HepG2 (cell line): ENCODE results near the gene GPATCH3. TPM values are rescaled to one million over a fixed set of nuclear protein-coding genes. Genes with fewer than 3 reads are reported as not detected.

ENCODE experiments used
- GABPB1 ChIP-seq: IDR thresholded peaks from 2 replicates; pipeline ENCODE4 v1.6.1; 2016; ENCODE audit warnings: mild to moderate bottlenecking, missing genetic modification reagents, moderate library complexity, missing compliant biosample characterization
- KAT7 ChIP-seq: IDR thresholded peaks from 2 replicates; pipeline ENCODE4 v1.6.1; 2018; ENCODE audit warnings: borderline replicate concordance, missing compliant biosample characterization
- NFIC ChIP-seq: IDR thresholded peaks from 2 replicates; pipeline ENCODE4 v1.6.1; 2012; ENCODE audit warnings: mild to moderate bottlenecking, low read length, inconsistent platforms
- PRPF4 ChIP-seq: fragments of 200-400 bp; formaldehyde crosslinking; IDR thresholded peaks from 2 replicates; pipeline ENCODE4 v1.6.1; 2016; ENCODE audit warnings: low read length, low read depth; ENCODE audit not compliant: poor library complexity, severe bottlenecking
- RFX3 ChIP-seq: IDR thresholded peaks from 2 replicates; pipeline ENCODE4 v1.6.1; 2016; ENCODE audit warnings: missing biosample characterization, missing genetic modification reagents
- STAG1 ChIP-seq: sonication (generic); formaldehyde crosslinking; IDR thresholded peaks from 2 replicates; pipeline ENCODE4 v1.4.0; 2020; ENCODE audit warnings: missing genetic modification reagents
- ZFYVE20 ChIP-seq: sonication (generic); formaldehyde crosslinking; IDR thresholded peaks from 2 replicates; pipeline ENCODE4 v1.8.0; 2023; ENCODE audit warnings: low read depth, mild to moderate bottlenecking, moderate library complexity, missing genetic modification reagents, borderline replicate concordance
- ZNF224 ChIP-seq: sonication (generic); formaldehyde crosslinking; IDR thresholded peaks from 2 replicates; pipeline ENCODE4 v1.5.0; 2020; ENCODE audit warnings: mild to moderate bottlenecking, missing genetic modification reagents
- ZNF354B ChIP-seq: sonication (generic); formaldehyde crosslinking; IDR thresholded peaks from 2 replicates; pipeline ENCODE4 v1.8.0; 2022; ENCODE audit warnings: mild to moderate bottlenecking, missing genetic modification reagents
- ZNF768 ChIP-seq: sonication (generic); formaldehyde crosslinking; IDR thresholded peaks from 2 replicates; pipeline ENCODE4 v1.4.0; 2020; ENCODE audit warnings: missing genetic modification reagents
- ZNF816 ChIP-seq: sonication (generic); formaldehyde crosslinking; IDR thresholded peaks from 2 replicates; pipeline ENCODE4 v1.8.0; 2022; ENCODE audit warnings: missing genetic modification reagents, mild to moderate bottlenecking, borderline replicate concordance
- ZSCAN30 ChIP-seq: sonication (generic); formaldehyde crosslinking; IDR thresholded peaks from 2 replicates; pipeline ENCODE4 v1.5.0; 2020; ENCODE audit warnings: mild to moderate bottlenecking, missing genetic modification reagents
- polyA plus RNA-seq, 8 experiments: library from polyadenylated mRNA; depleted of rRNA in 3 of 8; stranded (reverse) in 7 of 8; unstranded in 1 of 8; fragments of >200 nt; fragmentation: Illumina TruSeq in 4 of 8; extraction: Trizol in 4 of 8; gene quantifications; 2 replicates each; pipeline versions ENCODE4 v1.2.1 to v1.2.3, GENCODE V29; 2011 to 2016; ENCODE audit warnings: low read depth in 4 of 8, missing spikeins in 1 of 8, mixed read lengths in 1 of 8; ENCODE audit not compliant: insufficient read depth in 1 of 8
- total RNA-seq, 5 experiments: library from RNA; depleted of rRNA; stranded (reverse); fragments of >200 nt; fragmentation: Illumina TruSeq; extraction: Trizol; gene quantifications; 2 replicates each; pipeline ENCODE4 v1.2.3, GENCODE V29; 2016; ENCODE audit warnings: low read depth in 1 of 5
- TF ChIP-seq, protein P1 (sequence below): sonication (generic); formaldehyde crosslinking; IDR thresholded peaks from 2 replicates; pipeline ENCODE4 v1.4.0; 2020; ENCODE audit warnings: missing genetic modification reagents, borderline replicate concordance
- TF ChIP-seq, protein P2 (sequence below): sonication (generic); formaldehyde crosslinking; IDR thresholded peaks from 2 replicates; pipeline ENCODE4 v1.8.0; 2022; ENCODE audit warnings: missing genetic modification reagents, mild to moderate bottlenecking, moderate library complexity, borderline replicate concordance
- TF ChIP-seq, protein P3 (sequence below): sonication (generic); formaldehyde crosslinking; IDR thresholded peaks from 2 replicates; pipeline ENCODE4 v1.5.1; 2020; ENCODE audit warnings: missing genetic modification reagents, mild to moderate bottlenecking, borderline replicate concordance
- TF ChIP-seq, protein P4 (sequence below): sonication (generic); formaldehyde crosslinking; IDR thresholded peaks from 2 replicates; pipeline ENCODE4 v1.5.1; 2020; ENCODE audit warnings: mild to moderate bottlenecking, missing genetic modification reagents, borderline replicate concordance

The GPATCH3 gene
- total and polyA plus RNA-seq, 2 of the 13 experiments (the other 11 are each of a cell fraction or from before 2014, with no cell fraction given) = 8.3 to 11.0 TPM

DNA sequence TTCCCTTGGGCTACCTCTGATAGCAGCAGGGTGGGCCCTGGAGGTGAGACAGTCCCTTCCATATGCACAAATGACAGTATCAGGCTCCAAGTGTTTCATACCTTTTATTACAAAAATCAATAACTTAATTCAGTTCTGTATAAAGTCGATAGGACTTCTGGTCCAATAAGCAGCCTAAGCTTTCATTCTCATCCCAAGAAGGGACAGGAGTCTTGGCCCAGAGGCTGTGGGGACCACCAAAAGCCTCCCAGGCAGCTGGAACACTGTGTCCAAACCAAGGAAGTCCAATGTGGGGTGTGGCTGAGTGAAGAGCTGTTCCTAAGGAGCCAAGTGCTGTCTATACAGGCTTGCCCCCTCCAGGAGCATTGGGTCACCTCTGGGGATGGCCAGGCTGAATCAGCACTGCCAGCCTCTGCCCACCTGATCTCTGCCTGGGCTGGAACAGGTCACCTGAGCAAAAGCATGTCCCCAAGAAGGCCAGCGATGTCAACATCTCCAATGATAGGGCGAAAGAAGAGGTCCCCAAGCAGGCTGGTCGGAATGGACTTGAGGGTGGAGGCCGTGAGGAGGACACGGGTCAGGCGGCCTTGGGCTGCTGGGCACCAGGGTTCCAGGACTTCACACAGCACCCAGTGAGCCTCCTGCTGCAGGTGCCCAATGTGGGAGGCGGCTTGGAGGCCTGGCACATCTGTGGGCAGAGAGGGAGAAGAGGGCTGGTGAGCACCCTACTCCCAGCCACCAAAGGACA is 11.3 kb upstream of the GPATCH3 start (continued):
- TF ChIP-seq ZFYVE20 (CRISPR knock-in tag) (no peak), ZNF224 (CRISPR knock-in tag) (no peak), NFIC (no peak), ZSCAN30 (CRISPR knock-in tag) (no peak), KAT7 (CRISPR knock-in tag) (0 out of 2 replicates have a peak, but pooled peaks have one; percentile 32), STAG1 (CRISPR knock-in tag) (no peak), ZNF354B (CRISPR knock-in tag) (no peak), PRPF4 (no peak), RFX3 (CRISPR knock-in tag) (no peak), ZNF768 (CRISPR knock-in tag) (peak; percentile 40; the same call in 1 of the 2 replicates), ZNF816 (CRISPR knock-in tag) (no peak), GABPB1 (CRISPR knock-in tag) (peak; percentile 40; the same call in 1 of the 2 replicates)
- TF ChIP-seq, protein P1, sequence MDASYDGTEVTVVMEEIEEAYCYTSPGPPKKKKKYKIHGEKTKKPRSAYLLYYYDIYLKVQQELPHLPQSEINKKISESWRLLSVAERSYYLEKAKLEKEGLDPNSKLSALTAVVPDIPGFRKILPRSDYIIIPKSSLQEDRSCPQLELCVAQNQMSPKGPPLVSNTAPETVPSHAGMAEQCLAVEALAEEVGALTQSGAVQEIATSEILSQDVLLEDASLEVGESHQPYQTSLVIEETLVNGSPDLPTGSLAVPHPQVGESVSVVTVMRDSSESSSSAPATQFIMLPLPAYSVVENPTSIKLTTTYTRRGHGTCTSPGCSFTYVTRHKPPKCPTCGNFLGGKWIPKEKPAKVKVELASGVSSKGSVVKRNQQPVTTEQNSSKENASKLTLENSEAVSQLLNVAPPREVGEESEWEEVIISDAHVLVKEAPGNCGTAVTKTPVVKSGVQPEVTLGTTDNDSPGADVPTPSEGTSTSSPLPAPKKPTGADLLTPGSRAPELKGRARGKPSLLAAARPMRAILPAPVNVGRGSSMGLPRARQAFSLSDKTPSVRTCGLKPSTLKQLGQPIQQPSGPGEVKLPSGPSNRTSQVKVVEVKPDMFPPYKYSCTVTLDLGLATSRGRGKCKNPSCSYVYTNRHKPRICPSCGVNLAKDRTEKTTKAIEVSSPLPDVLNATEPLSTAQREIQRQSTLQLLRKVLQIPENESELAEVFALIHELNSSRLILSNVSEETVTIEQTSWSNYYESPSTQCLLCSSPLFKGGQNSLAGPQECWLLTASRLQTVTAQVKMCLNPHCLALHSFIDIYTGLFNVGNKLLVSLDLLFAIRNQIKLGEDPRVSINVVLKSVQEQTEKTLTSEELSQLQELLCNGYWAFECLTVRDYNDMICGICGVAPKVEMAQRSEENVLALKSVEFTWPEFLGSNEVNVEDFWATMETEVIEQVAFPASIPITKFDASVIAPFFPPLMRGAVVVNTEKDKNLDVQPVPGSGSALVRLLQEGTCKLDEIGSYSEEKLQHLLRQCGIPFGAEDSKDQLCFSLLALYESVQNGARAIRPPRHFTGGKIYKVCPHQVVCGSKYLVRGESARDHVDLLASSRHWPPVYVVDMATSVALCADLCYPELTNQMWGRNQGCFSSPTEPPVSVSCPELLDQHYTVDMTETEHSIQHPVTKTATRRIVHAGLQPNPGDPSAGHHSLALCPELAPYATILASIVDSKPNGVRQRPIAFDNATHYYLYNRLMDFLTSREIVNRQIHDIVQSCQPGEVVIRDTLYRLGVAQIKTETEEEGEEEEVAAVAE = no peak
- TF ChIP-seq, protein P2, sequence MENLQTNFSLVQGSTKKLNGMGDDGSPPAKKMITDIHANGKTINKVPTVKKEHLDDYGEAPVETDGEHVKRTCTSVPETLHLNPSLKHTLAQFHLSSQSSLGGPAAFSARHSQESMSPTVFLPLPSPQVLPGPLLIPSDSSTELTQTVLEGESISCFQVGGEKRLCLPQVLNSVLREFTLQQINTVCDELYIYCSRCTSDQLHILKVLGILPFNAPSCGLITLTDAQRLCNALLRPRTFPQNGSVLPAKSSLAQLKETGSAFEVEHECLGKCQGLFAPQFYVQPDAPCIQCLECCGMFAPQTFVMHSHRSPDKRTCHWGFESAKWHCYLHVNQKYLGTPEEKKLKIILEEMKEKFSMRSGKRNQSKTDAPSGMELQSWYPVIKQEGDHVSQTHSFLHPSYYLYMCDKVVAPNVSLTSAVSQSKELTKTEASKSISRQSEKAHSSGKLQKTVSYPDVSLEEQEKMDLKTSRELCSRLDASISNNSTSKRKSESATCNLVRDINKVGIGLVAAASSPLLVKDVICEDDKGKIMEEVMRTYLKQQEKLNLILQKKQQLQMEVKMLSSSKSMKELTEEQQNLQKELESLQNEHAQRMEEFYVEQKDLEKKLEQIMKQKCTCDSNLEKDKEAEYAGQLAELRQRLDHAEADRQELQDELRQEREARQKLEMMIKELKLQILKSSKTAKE (CRISPR knock-in tag) = no peak
- TF ChIP-seq, protein P3, sequence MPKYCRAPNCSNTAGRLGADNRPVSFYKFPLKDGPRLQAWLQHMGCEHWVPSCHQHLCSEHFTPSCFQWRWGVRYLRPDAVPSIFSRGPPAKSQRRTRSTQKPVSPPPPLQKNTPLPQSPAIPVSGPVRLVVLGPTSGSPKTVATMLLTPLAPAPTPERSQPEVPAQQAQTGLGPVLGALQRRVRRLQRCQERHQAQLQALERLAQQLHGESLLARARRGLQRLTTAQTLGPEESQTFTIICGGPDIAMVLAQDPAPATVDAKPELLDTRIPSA = no peak
- TF ChIP-seq, protein P4, sequence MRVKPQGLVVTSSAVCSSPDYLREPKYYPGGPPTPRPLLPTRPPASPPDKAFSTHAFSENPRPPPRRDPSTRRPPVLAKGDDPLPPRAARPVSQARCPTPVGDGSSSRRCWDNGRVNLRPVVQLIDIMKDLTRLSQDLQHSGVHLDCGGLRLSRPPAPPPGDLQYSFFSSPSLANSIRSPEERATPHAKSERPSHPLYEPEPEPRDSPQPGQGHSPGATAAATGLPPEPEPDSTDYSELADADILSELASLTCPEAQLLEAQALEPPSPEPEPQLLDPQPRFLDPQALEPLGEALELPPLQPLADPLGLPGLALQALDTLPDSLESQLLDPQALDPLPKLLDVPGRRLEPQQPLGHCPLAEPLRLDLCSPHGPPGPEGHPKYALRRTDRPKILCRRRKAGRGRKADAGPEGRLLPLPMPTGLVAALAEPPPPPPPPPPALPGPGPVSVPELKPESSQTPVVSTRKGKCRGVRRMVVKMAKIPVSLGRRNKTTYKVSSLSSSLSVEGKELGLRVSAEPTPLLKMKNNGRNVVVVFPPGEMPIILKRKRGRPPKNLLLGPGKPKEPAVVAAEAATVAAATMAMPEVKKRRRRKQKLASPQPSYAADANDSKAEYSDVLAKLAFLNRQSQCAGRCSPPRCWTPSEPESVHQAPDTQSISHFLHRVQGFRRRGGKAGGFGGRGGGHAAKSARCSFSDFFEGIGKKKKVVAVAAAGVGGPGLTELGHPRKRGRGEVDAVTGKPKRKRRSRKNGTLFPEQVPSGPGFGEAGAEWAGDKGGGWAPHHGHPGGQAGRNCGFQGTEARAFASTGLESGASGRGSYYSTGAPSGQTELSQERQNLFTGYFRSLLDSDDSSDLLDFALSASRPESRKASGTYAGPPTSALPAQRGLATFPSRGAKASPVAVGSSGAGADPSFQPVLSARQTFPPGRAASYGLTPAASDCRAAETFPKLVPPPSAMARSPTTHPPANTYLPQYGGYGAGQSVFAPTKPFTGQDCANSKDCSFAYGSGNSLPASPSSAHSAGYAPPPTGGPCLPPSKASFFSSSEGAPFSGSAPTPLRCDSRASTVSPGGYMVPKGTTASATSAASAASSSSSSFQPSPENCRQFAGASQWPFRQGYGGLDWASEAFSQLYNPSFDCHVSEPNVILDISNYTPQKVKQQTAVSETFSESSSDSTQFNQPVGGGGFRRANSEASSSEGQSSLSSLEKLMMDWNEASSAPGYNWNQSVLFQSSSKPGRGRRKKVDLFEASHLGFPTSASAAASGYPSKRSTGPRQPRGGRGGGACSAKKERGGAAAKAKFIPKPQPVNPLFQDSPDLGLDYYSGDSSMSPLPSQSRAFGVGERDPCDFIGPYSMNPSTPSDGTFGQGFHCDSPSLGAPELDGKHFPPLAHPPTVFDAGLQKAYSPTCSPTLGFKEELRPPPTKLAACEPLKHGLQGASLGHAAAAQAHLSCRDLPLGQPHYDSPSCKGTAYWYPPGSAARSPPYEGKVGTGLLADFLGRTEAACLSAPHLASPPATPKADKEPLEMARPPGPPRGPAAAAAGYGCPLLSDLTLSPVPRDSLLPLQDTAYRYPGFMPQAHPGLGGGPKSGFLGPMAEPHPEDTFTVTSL (CRISPR knock-in tag) = no peak
